Activated T-cell treated with anti-CD3 and anti-CD28 coated beads, Interleukin-2, amount 50 U/mL, for 24 hours (primary cell): ENCODE data around the gene KPNA3.

Source experiments
- DNase-seq: peaks from one replicate; pipeline ENCODE4 v3.0.0-alpha.2; 2020
- H3K27ac Mint-ChIP-seq: 2 replicates; pipeline ENCODE4 v1.8.0; 2020; ENCODE audit warnings: mild to moderate bottlenecking, mixed read lengths
- H3K27me3 Mint-ChIP-seq: 2 replicates; pipeline ENCODE4 v1.8.0; 2020; ENCODE audit warnings: mixed read lengths
- H3K36me3 Mint-ChIP-seq: 2 replicates; pipeline ENCODE4 v1.8.0; 2020; ENCODE audit warnings: low read depth, mixed read lengths
- H3K4me1 Mint-ChIP-seq: 2 replicates; pipeline ENCODE4 v1.8.0; 2020; ENCODE audit warnings: low read depth, mixed read lengths
- H3K4me3 Mint-ChIP-seq: 2 replicates; pipeline ENCODE4 v1.8.0; 2020; ENCODE audit warnings: mild to moderate bottlenecking, moderate library complexity, mixed read lengths
- H3K9me3 Mint-ChIP-seq: 2 replicates; pipeline ENCODE4 v1.8.0; 2020; ENCODE audit warnings: mixed read lengths

KPNA3 gene

GRCh38 chr13:49654011-49654410 lies 138.5 kb downstream of the KPNA3 start:
- H3K27me3 Mint-ChIP-seq, result no peaks in the 10 kb centered on the region
- H3K36me3 Mint-ChIP-seq, result peaks cover 26% of the 10 kb centered on the region
- no peak for DNase-seq
- H3K27ac Mint-ChIP-seq, result no peak overlapping the region
- H3K4me1 Mint-ChIP-seq, result no peaks in the 10 kb centered on the region
- H3K9me3 Mint-ChIP-seq, result no peaks in the 10 kb centered on the region
- H3K4me3 Mint-ChIP-seq, result no peak overlapping the region

- no peak for DNase-seq
- Mint-ChIP-seq H3K36me3 (peaks cover 21% of the 10 kb centered on the region), H3K4me1 (no peaks in the 10 kb centered on the region), H3K27ac (no peak overlapping the region), H3K4me3 (no peak overlapping the region), H3K9me3 (no peaks in the 10 kb centered on the region), H3K27me3 (no peaks in the 10 kb centered on the region)
These were observed 139.0 kb downstream of the KPNA3 start for GRCh38 chr13:49653478-49653877.

- Mint-ChIP-seq H3K27ac (no peak overlapping the region), H3K4me1 (no peaks in the 10 kb centered on the region), H3K9me3 (no peaks in the 10 kb centered on the region), H3K36me3 (peaks cover 14% of the 10 kb centered on the region), H3K4me3 (no peak overlapping the region), H3K27me3 (no peaks in the 10 kb centered on the region)
- no peak for DNase-seq
These were observed 139.9 kb downstream of the KPNA3 start for GRCh38 chr13:49652355-49653305.

DNA sequence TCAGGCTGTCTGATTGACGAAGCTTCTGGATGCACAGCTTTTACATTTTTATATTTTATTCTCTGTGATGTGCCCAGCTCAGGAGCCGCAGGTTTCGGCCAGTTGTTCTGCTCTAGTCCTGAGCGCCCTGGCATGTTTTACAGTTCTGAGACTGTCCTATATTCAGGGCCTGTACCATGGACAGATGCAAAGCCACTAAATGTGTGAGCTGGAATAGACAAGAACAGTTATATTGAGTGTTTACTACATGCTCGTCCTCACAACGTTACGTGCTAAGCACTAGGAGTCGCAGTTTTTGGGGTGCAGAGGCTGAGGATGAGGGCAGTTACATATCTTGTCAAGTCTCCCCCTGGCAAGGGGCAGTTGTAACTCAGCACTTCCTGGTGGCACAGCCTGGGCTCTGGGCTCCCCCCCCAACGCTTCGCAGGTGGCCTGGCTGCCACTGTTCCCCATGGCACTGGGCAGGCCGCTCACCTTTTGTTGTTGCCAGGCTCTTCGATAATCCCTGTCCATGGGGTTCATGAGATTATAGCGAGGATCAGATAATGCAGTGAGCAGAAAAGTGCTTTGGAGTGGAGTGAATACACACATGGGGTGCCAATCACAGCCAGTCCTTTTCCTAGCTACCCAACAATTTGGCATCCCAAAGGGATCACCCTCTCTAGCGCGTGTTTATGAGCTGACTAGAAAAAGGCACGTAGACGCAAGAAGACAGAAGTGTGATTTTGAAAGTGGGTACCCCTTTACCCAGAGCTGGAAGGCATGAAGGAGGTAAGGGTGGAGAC lies 140.7 kb downstream of the KPNA3 start:
- no peaks in the 10 kb centered on the region for H3K9me3 Mint-ChIP-seq
- peaks cover 8% of the 10 kb centered on the region for H3K36me3 Mint-ChIP-seq
- H3K27me3 Mint-ChIP-seq, result no peaks in the 10 kb centered on the region
- H3K4me1 Mint-ChIP-seq, result no peaks in the 10 kb centered on the region
- H3K27ac Mint-ChIP-seq, result no peak overlapping the region
- no peak for DNase-seq
- no peak overlapping the region for H3K4me3 Mint-ChIP-seq

- H3K36me3 Mint-ChIP-seq, result no peaks in the 10 kb centered on the region
- no peaks in the 10 kb centered on the region for H3K27me3 Mint-ChIP-seq
- no peaks in the 10 kb centered on the region for H3K9me3 Mint-ChIP-seq
- no peak overlapping the region for H3K4me3 Mint-ChIP-seq
- H3K4me1 Mint-ChIP-seq, result peaks cover 5% of the 10 kb centered on the region
- no peak for DNase-seq
- no peak overlapping the region for H3K27ac Mint-ChIP-seq
These were observed 142.5 kb downstream of the KPNA3 start for GRCh38 chr13:49649963-49650312.
